HG03064 (cell line): Measurements from ENCODE around the gene EMB.
"Not testable (repeated sequence)": the region's sequence is repeated elsewhere in the genome, so short reads cannot be mapped to it uniquely, and the experiment has no call there.

Experiments
- ATAC-seq: cut with Tn5 transposase; IDR thresholded peaks from one replicate; pipeline ENCODE4 v1.9.1; 2021; ENCODE audit warnings: low read depth; ENCODE audit not compliant: unreplicated experiment

The EMB gene

DNA sequence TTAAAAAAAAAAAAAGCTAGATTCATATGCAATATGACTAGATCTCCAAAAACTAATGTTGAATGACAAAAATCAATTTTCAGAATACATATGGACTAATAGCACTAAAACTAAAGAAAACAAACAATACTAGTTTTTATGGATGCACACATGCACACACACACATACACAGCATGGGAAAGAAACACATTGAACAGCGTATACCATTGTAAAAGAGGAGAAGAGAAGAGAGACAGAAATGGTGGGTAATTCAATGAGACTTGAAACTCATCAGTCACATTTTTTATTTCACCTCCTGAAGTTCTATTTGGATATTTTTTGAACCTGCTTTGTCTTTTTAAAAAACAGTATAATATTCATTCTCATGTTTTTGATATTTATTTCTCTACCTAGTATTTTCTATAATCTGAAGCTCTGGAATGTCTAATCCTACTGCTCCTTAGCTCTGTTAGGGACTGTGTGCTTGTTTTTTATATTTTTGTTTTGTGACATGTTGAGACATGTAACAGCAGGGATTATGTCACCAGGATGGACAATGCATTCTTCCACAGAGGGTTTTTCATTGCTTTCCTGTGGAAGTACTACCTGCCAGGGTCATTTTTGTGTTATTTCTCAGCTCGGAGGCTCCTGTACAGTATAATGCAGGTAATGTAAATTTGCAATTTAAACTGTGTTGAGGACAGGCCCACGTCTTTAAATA lies 17.8 kb downstream of the EMB start:
- not testable (repeated sequence) for ATAC-seq

DNA sequence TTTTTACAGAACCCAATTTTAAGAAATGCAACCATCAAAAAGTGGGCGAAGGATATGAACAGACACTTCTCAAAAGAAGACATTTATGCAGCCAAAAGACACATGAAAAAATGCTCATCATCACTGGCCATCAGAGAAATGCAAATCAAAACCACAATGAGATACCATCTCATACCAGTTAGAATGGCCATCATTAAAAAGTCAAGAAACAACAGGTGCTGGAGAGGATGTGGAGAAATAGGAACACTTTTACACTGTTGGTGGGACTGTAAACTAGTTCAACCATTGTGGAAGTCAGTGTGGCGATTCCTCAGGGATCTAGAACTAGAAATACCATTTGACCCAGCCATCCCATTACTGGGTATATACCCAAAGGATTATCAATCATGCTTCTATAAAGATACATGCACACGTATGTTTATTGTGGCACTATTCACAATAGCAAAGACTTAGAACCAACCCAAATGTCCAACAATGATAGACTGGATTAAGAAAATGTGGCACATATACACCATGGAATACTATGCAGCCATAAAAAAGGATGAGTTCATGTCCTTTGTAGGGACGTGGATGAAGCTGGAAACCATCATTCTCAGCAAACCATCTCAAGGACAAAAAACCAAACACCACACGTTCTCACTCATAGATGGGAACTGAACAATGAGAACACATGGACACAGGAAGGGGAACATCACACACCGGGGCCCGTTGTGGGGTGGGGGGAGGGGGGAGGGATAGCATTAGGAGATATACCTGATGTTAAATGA lies 19.7 kb downstream of the EMB start:
- ATAC-seq: not testable (repeated sequence)

DNA sequence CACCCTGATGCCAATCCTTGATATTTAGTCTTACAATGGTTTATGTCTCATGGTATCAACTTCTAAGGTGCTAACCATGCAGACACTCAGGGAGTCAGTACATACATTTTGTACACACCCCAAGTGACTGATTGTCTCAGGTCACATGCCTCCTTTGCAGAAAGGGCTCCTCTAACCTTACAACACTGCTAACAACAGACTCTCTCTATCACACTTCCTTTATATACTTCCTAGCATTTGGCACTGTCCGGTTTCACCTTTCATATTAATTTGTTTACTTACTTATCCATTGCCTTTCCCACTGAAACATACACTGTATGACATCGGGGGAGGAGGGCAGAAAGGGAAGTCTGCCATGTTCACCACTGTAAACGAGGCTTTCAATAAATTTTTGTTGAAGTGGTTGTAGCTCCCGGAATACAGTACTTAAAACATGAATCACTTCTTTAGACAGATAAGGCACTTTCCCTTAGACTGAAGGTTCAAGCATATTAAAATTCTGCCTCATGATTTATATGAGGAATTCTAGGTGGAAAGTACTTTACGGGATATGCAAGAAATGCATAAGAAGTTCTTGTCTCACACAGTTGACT lies 20.6 kb downstream of the EMB start:
- no peak for ATAC-seq

GRCh38 chr5:50419656-50420055 lies 21.4 kb downstream of the EMB start:
- not testable (repeated sequence) for ATAC-seq

GRCh38 chr5:50416637-50417036 lies 24.5 kb downstream of the EMB start:
- not testable (repeated sequence) for ATAC-seq

GRCh38 chr5:50415912-50416311 lies 25.2 kb downstream of the EMB start:
- ATAC-seq: peak; percentile 84

- not testable (repeated sequence) for ATAC-seq
Measured at GRCh38 chr5:50410932-50411331, 30.2 kb downstream of the EMB start.

- ATAC-seq: no peak
Measured at GRCh38 chr5:50406877-50407276, 34.2 kb downstream of the EMB start.

GRCh38 chr5:50401336-50401735 lies 39.8 kb downstream of the EMB start:
- no peak for ATAC-seq

DNA sequence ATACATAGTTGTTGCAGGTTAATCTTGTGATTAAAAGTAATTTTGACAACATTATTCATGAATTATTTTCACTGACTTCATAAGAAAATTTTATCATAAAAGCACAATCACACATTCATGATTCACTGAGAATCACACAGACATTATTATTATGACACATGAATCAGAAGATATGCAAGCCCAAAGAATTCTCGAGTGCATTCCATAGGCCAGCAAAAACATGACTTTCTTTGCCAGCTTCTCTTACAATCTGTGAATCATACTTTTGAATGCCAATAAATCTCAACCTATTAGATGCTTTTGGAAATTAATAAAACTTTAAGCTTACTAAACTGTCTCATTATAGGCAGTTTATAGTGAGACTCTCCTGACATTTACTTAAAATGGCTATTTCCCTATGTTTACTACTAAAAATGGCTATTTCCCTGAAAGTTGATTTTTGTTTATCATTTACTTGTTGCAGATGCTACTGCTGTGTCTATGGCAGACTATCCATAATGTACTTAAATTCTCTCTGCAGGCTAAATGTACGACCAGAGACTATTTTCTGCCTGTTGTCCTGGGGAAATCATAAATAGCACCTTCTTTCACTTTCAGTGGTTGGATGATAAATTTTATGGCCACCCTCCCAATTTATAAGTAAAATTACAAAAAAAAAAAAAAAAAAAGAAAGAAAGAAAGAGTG lies 47.0 kb downstream of the EMB start:
- ATAC-seq: not testable (repeated sequence)

- not testable (repeated sequence) for ATAC-seq
Measured at GRCh38 chr5:50392289-50392688, 48.8 kb downstream of the EMB start.

DNA sequence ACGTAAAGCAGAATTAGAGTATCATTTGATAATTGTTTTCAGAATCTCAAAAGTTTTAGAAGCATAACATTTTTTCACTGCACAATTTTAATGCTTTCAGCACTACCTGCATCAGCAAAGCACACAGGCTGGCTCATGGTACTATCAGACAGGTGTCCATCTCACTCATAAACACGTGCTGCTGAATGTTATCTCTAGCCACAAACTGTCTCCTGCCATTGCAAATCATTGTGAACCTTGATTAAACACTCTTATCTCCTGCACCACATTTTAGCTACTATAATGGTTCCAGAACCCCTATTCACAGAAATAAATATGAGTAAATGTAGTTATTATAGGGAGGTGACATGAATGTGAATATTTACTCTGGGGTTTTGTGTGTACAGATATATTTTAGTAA lies 56.7 kb downstream of the EMB start:
- ATAC-seq: not testable (repeated sequence)

GRCh38 chr5:50376696-50377095 lies 64.4 kb downstream of the EMB start:
- ATAC-seq: not testable (repeated sequence)

GRCh38 chr5:50369287-50370033 lies 71.6 kb downstream of the EMB start:
- not testable (repeated sequence) for ATAC-seq

GRCh38 chr5:50365426-50366251 lies 75.4 kb downstream of the EMB start:
- ATAC-seq: no peak

- not testable (repeated sequence) for ATAC-seq
Measured at GRCh38 chr5:50364535-50365309, 76.4 kb downstream of the EMB start.

GRCh38 chr5:50359187-50359586 lies 81.9 kb downstream of the EMB start:
- no peak for ATAC-seq

DNA sequence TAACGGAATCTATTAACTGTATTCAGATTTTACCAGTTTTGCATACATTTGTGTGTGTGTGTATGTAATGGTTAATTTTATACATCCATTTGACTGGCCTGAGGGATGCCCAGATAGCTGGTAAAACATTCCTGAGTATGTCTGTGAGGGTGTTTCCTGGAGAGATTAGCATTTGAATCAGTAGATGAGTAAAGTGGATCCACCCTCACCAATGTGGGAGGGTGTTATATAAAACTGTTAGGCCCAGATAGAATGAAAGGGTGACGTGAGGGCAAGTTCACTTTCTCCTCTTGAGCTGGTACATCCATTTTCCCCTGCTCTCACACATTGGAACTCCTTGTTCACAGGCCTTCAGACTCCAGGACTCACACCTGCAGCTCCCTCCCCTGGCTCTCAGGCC lies 88.7 kb downstream of the EMB start:
- no peak for ATAC-seq
